SU-DHL-6 (cell line): ENCODE results near the gene AMPD3.

Experiments used
- H2AFZ ChIP-seq: fragments of 200-600 bp; sonication (generic); 2 replicates; pipeline ENCODE4 v1.6.1; 2014; ENCODE audit warnings: low read depth, mild to moderate bottlenecking, moderate library complexity, mixed read lengths, antibody characterized with exemption, low read length; ENCODE audit not compliant: severe bottlenecking
- H3F3A ChIP-seq: fragments of 200-600 bp; shearing (Covaris generic); 2 replicates; pipeline ENCODE4 v1.6.0; 2016; ENCODE audit warnings: antibody characterized with exemption, mild to moderate bottlenecking; ENCODE audit not compliant: insufficient read depth
- H3K27ac ChIP-seq: fragments of 200-600 bp; sonication (generic); 2 replicates; pipeline ENCODE4 v1.5.1; 2016; ENCODE audit warnings: low read depth, mild to moderate bottlenecking, low read length, moderate library complexity, mixed read lengths
- H3K27me3 ChIP-seq: fragments of 200-600 bp; sonication (generic), shearing (Covaris generic); 2 replicates; pipeline ENCODE4 v1.6.0; 2014; ENCODE audit warnings: mild to moderate bottlenecking, low read length
- H3K36me3 ChIP-seq: fragments of 200-600 bp; sonication (generic); 2 replicates; pipeline ENCODE4 v1.6.1; 2014; ENCODE audit warnings: mild to moderate bottlenecking, low read length, mixed read lengths
- H3K4me2 ChIP-seq: fragments of 300-600, 200-600 bp; shearing (Covaris generic), sonication (generic); 2 replicates; pipeline ENCODE4 v1.6.0; 2014; ENCODE audit warnings: low read length, low read depth, mild to moderate bottlenecking; ENCODE audit not compliant: poor library complexity, severe bottlenecking
- H3K4me3 ChIP-seq: fragments of 200-600 bp; sonication (generic); 2 replicates; pipeline ENCODE4 v1.5.1; 2014; ENCODE audit warnings: antibody characterized with exemption, low read length, mild to moderate bottlenecking, mixed read lengths; ENCODE audit not compliant: insufficient read depth, poor library complexity, severe bottlenecking
- H3K79me2 ChIP-seq: fragments of 200-600 bp; sonication (generic); 2 replicates; pipeline ENCODE4 v1.6.1; 2014; ENCODE audit warnings: mild to moderate bottlenecking, low read length, moderate library complexity; ENCODE audit not compliant: insufficient read depth
- H3K9ac ChIP-seq: fragments of 200-600 bp; sonication (generic); 2 replicates; pipeline ENCODE4 v1.7.0; 2014; ENCODE audit warnings: mild to moderate bottlenecking, low read length
- H3K9me2 ChIP-seq: fragments of 200-600 bp; sonication (generic); replicated peaks from 2 replicates; pipeline ENCODE4 v1.6.1; 2014; ENCODE audit warnings: low read length; ENCODE audit not compliant: insufficient read depth
- H3K9me3 ChIP-seq: fragments of 200-600 bp; sonication (generic); 2 replicates; pipeline ENCODE4 v1.6.1; 2014; ENCODE audit warnings: low read length, mixed read lengths; ENCODE audit not compliant: insufficient read depth
- H4K20me1 ChIP-seq: fragments of 200-600 bp; sonication (generic); 2 replicates; pipeline ENCODE4 v1.6.1; 2014; ENCODE audit warnings: low read depth, mild to moderate bottlenecking, antibody characterized with exemption, low read length, moderate library complexity, mixed read lengths
- EZH2phosphoT487 ChIP-seq: fragments of 200-600 bp; sonication (generic), shearing (Covaris generic); conservative IDR thresholded peaks from 2 replicates; pipeline ENCODE4 v1.6.1; 2018; ENCODE audit warnings: mild to moderate bottlenecking, antibody characterized with exemption, low read length, moderate library complexity, mixed read lengths
- TF ChIP-seq, protein P1 (sequence below): fragments of 200-600 bp; sonication (generic); IDR thresholded peaks from one replicate; pipeline ENCODE4 v1.5.1; 2017; ENCODE audit warnings: antibody characterized with exemption, mild to moderate bottlenecking, low read length, moderate library complexity; ENCODE audit not compliant: insufficient read depth, poor library complexity, severe bottlenecking

The AMPD3 gene

DNA sequence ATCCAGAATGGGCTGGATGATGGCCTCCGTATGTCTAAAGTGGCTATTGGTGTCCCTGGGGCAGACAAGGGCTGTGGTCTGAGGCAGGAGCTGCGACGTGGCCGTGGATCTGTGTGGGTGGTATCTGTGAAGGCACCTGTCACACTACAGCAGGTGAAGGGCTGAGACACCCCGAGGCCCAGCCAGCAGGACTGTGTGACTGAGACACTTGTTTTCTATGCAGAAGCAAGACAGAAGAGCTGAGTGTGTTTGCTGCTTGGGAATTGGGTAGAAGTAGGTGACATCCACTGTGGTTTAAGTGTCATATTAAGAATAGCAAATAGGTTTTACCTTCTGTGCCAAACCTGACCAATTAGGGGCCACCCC is 35.0 kb downstream of the AMPD3 start:
- no peak for TF ChIP-seq EZH2phosphoT487
- TF ChIP-seq, protein P1, sequence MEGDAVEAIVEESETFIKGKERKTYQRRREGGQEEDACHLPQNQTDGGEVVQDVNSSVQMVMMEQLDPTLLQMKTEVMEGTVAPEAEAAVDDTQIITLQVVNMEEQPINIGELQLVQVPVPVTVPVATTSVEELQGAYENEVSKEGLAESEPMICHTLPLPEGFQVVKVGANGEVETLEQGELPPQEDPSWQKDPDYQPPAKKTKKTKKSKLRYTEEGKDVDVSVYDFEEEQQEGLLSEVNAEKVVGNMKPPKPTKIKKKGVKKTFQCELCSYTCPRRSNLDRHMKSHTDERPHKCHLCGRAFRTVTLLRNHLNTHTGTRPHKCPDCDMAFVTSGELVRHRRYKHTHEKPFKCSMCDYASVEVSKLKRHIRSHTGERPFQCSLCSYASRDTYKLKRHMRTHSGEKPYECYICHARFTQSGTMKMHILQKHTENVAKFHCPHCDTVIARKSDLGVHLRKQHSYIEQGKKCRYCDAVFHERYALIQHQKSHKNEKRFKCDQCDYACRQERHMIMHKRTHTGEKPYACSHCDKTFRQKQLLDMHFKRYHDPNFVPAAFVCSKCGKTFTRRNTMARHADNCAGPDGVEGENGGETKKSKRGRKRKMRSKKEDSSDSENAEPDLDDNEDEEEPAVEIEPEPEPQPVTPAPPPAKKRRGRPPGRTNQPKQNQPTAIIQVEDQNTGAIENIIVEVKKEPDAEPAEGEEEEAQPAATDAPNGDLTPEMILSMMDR, result no peak
- H2AFZ ChIP-seq, result no peak overlapping the region
- H3K27me3 ChIP-seq, result no peaks in the 10 kb centered on the region
- H3K9me2 ChIP-seq, result no peaks in the 10 kb centered on the region
- no peaks in the 10 kb centered on the region for H3K9me3 ChIP-seq
- no peak overlapping the region for H3K9ac ChIP-seq
- no peak overlapping the region for H3K4me3 ChIP-seq
- H4K20me1 ChIP-seq, result no peaks in the 10 kb centered on the region
- H3F3A ChIP-seq, result no peaks in the 10 kb centered on the region
- H3K4me2 ChIP-seq, result no peak overlapping the region
- H3K27ac ChIP-seq, result no peak overlapping the region
- no peaks in the 10 kb centered on the region for H3K36me3 ChIP-seq
- H3K79me2 ChIP-seq, result no peaks in the 10 kb centered on the region

DNA sequence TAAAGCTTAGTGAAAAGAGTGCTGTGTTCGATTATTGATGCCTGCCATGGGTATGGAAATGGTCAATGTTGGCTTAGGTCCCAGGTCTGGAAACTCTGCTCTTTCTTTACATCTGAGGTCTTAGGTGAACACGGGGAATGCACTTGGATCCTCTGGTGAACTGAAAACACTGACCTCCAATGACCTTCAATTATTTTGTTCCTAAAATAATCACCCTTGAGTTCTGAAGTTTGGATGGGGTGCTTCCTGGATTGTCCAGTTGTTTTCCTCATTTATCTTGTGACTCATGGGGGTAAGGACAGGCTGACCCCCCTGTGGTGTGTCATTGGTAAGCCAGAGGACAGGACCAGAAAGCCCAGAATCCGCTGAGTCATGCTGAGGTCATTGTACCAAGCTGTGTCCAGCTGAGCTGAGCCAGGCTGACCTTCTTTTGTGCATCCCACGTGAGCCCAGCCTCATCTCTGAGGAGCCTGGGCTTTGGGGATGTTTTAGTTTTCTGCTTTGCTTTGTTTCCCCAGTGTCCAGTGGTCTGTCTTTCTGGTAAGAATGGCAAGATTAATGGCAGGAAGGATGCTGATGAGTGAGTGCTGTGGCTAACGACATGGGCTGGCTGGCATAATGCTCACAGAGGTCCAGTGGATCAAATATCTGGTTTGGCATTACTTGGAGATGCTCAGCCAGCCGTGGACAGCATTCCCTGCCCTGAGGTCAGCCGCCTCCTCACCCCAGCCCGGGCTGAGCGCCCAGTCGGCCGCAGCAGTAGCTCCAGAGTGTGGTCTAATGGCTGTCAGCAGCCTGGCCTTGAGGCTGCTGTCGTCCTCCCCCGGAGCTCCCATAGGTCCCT is 35.6 kb downstream of the AMPD3 start:
- Histone ChIP-seq H4K20me1 (no peaks in the 10 kb centered on the region), H2AFZ (no peak overlapping the region), H3K9ac (no peak overlapping the region), H3K9me2 (no peaks in the 10 kb centered on the region), H3K4me2 (no peak overlapping the region), H3K79me2 (no peaks in the 10 kb centered on the region), H3F3A (no peaks in the 10 kb centered on the region), H3K9me3 (no peaks in the 10 kb centered on the region), H3K27ac (no peak overlapping the region), H3K36me3 (no peaks in the 10 kb centered on the region), H3K27me3 (no peaks in the 10 kb centered on the region), H3K4me3 (no peak overlapping the region)
- TF ChIP-seq, protein P1, result no peak
- no peak for TF ChIP-seq EZH2phosphoT487

DNA sequence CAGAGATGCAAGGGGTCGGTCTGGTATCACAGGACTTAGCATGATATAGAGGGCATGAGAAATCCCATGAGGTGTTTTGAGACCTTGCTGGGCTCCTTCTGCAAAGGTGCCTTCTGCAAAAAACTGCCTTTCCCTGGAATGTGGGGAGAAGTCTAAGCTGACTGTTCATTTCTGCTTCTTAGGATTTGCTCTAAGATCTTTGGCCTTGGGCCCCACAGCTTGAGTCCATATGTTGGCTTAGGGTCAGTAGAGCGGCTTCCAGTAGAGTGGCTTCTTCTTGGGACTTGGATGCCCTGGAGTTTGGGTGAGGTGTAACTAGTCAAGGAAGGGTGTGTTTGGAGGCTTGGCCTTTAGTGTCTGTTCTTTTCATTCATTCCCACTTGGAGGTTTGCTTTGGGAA is 37.0 kb downstream of the AMPD3 start:
- H3K9me2 ChIP-seq, result no peaks in the 10 kb centered on the region
- no peak overlapping the region for H3K4me3 ChIP-seq
- no peak overlapping the region for H2AFZ ChIP-seq
- no peaks in the 10 kb centered on the region for H3K36me3 ChIP-seq
- H3F3A ChIP-seq, result no peaks in the 10 kb centered on the region
- no peaks in the 10 kb centered on the region for H3K79me2 ChIP-seq
- H3K4me2 ChIP-seq, result no peak overlapping the region
- H4K20me1 ChIP-seq, result no peaks in the 10 kb centered on the region
- TF ChIP-seq EZH2phosphoT487, result no peak
- no peak overlapping the region for H3K27ac ChIP-seq
- no peaks in the 10 kb centered on the region for H3K9me3 ChIP-seq
- no peaks in the 10 kb centered on the region for H3K27me3 ChIP-seq
- H3K9ac ChIP-seq, result no peak overlapping the region

DNA sequence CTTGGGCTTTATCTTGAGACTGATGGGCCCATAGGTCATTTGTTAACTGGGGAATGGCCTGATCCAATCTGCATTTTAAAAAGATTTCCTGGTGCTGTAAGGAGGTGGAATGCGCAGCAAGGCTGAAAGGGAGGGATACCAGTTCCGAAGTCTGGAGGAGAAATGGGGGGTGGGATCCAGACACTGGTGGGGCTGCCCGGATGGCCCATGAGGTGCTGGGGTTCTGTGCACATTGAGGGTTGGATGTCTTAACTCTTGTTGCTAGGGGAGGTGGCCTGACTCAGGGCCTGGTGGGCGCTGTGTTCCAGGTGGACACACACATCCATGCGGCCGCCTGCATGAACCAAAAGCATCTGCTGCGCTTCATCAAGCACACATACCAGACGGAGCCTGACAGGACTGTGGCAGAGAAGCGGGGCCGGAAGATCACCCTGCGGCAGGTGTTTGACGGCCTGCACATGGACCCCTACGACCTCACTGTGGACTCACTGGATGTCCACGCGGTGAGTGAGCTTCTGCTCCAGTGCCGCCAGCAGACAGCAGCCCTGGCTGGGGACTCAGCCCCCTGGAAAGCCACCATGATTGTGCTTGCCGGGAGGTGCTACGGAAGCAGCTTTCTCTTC is 38.1 kb downstream of the AMPD3 start:
- Histone ChIP-seq H3K27me3 (no peaks in the 10 kb centered on the region), H3K27ac (no peak overlapping the region), H2AFZ (no peak overlapping the region), H3K4me3 (no peak overlapping the region), H4K20me1 (no peaks in the 10 kb centered on the region), H3F3A (no peaks in the 10 kb centered on the region), H3K79me2 (no peaks in the 10 kb centered on the region), H3K9me3 (no peaks in the 10 kb centered on the region), H3K9me2 (no peaks in the 10 kb centered on the region), H3K36me3 (no peaks in the 10 kb centered on the region), H3K9ac (no peak overlapping the region), H3K4me2 (no peak overlapping the region)
- TF ChIP-seq EZH2phosphoT487, result no peak
- TF ChIP-seq, protein P1, result no peak
